ENCODE data around the gene GKAP1. TPM values are rescaled to one million over a fixed set of nuclear protein-coding genes. Genes with fewer than 3 reads are reported as not detected.
"Not testable (repeated sequence)": the region's sequence is repeated elsewhere in the genome, so short reads cannot be mapped to it uniquely, and the experiment has no call there.

GKAP1 gene
- total RNA-seq, 1 donor from 2014 or later: 33.4 TPM

GRCh38 chr9:83707518-83707767 is 110.1 kb downstream of the GKAP1 start:
- no peak for DNase-seq (ENCODE audit: low spot score)
- Mint-ChIP-seq H3K27me3 (ENCODE audit: insufficient read depth, low read depth) (no peaks in the 10 kb centered on the region), H3K4me1 (peaks cover 23% of the 10 kb centered on the region)

GRCh38 chr9:83706676-83707517 is 110.7 kb downstream of the GKAP1 start:
- Histone ChIP-seq H3K27ac (peak overlapping the region; percentile 99), H3K36me3 (no peaks in the 10 kb centered on the region), H3K4me2 (peak overlapping the region; percentile 98), H4K20me1 (ENCODE audit: low read depth) (peaks cover 36% of the 10 kb centered on the region), H3K79me2 (ENCODE audit: low read depth) (peaks cover 66% of the 10 kb centered on the region), H3K9ac (peak overlapping the region; percentile 90), H3K27me3 (no peaks in the 10 kb centered on the region), H3K4me3 (peak overlapping the region; percentile 77), H3K4me1 (peaks cover 15% of the 10 kb centered on the region), H3F3A (ENCODE audit: low read depth) (peaks cover 5% of the 10 kb centered on the region), H3K9me3 (ENCODE audit: low read depth) (no peaks in the 10 kb centered on the region), H2AFZ (replicated peaks) (peak overlapping the region; percentile 35)
- Mint-ChIP-seq H3K4me1 (peaks cover 27% of the 10 kb centered on the region), H3K36me3 (peaks cover 23% of the 10 kb centered on the region), H3K4me3 (peak overlapping the region; percentile 90), H3K9me3 (peaks cover 10% of the 10 kb centered on the region), H3K27ac (peak overlapping the region; percentile 81), H3K27me3 (ENCODE audit: insufficient read depth, low read depth) (no peaks in the 10 kb centered on the region)
- TF ChIP-seq CTCF (IDR thresholded peaks at IDR 0.05) (no peak), EZH2phosphoT487 (IDR thresholded peaks at IDR 0.05) (no peak), EZH2 (IDR thresholded peaks at IDR 0.05) (no peak)
- peak; percentile 90 for DNase-seq (ENCODE audit: low spot score)

More at GRCh38 chr9:83707518-83707767, 110.1 kb downstream of the GKAP1 start:
- Histone ChIP-seq H2AFZ (replicated peaks) (no peak overlapping the region), H3K4me2 (peak overlapping the region; percentile 98), H3K27ac (peak overlapping the region; percentile 99), H3K27me3 (no peaks in the 10 kb centered on the region), H3F3A (ENCODE audit: low read depth) (peaks cover 5% of the 10 kb centered on the region), H3K9ac (peak overlapping the region; percentile 90), H3K36me3 (no peaks in the 10 kb centered on the region), H4K20me1 (ENCODE audit: low read depth) (peaks cover 30% of the 10 kb centered on the region), H3K79me2 (ENCODE audit: low read depth) (peaks cover 61% of the 10 kb centered on the region), H3K4me1 (peaks cover 12% of the 10 kb centered on the region), H3K9me3 (ENCODE audit: low read depth) (no peaks in the 10 kb centered on the region), H3K4me3 (peak overlapping the region; percentile 77)
- Mint-ChIP-seq H3K4me3 (peak overlapping the region; percentile 90), H3K27ac (no peak overlapping the region), H3K36me3 (peaks cover 19% of the 10 kb centered on the region), H3K9me3 (peaks cover 10% of the 10 kb centered on the region)
- no peak for TF ChIP-seq EZH2 (IDR thresholded peaks at IDR 0.05)
- no peak for TF ChIP-seq CTCF (IDR thresholded peaks at IDR 0.05)
- no peak for TF ChIP-seq EZH2phosphoT487 (IDR thresholded peaks at IDR 0.05)

- H3F3A ChIP-seq (ENCODE audit: low read depth); H3K27me3 Mint-ChIP-seq (ENCODE audit: insufficient read depth, low read depth); H3K36me3 ChIP-seq; H3K27ac ChIP-seq; H3K9me3 ChIP-seq (ENCODE audit: low read depth); H3K27ac Mint-ChIP-seq; DNase-seq (ENCODE audit: low spot score); H3K27me3 ChIP-seq; H2AFZ ChIP-seq (replicated peaks); H3K9ac ChIP-seq: not testable (repeated sequence)
- H3K4me1 Mint-ChIP-seq: peaks cover 29% of the 10 kb centered on the region
- H3K79me2 ChIP-seq (ENCODE audit: low read depth): peaks cover 83% of the 10 kb centered on the region
- peak overlapping the region; percentile 98 for H3K4me2 ChIP-seq
- peak overlapping the region; percentile 90 for H3K4me3 Mint-ChIP-seq
- peaks cover 24% of the 10 kb centered on the region for H3K4me1 ChIP-seq
- peak overlapping the region; percentile 77 for H3K4me3 ChIP-seq
- H3K9me3 Mint-ChIP-seq: peaks cover 10% of the 10 kb centered on the region
- H4K20me1 ChIP-seq (ENCODE audit: low read depth): peaks cover 52% of the 10 kb centered on the region
- peaks cover 27% of the 10 kb centered on the region for H3K36me3 Mint-ChIP-seq
Measured at GRCh38 chr9:83705219-83705651, 112.3 kb downstream of the GKAP1 start.

GRCh38 chr9:83701769-83702168 is 115.8 kb downstream of the GKAP1 start:
- Histone ChIP-seq H3F3A (ENCODE audit: low read depth) (no peaks in the 10 kb centered on the region), H3K4me1 (peaks cover 19% of the 10 kb centered on the region), H3K79me2 (ENCODE audit: low read depth) (peaks cover 100% of the 10 kb centered on the region), H3K36me3 (no peaks in the 10 kb centered on the region), H3K27ac (no peak overlapping the region), H4K20me1 (ENCODE audit: low read depth) (peaks cover 77% of the 10 kb centered on the region), H3K9me3 (ENCODE audit: low read depth) (no peaks in the 10 kb centered on the region), H3K27me3 (no peaks in the 10 kb centered on the region), H3K4me2 (no peak overlapping the region), H2AFZ (replicated peaks) (no peak overlapping the region), H3K9ac (no peak overlapping the region), H3K4me3 (no peak overlapping the region)
- Mint-ChIP-seq H3K27ac (no peak overlapping the region), H3K4me3 (no peak overlapping the region), H3K9me3 (peaks cover 10% of the 10 kb centered on the region), H3K27me3 (ENCODE audit: insufficient read depth, low read depth) (no peaks in the 10 kb centered on the region), H3K4me1 (peaks cover 21% of the 10 kb centered on the region), H3K36me3 (peaks cover 31% of the 10 kb centered on the region)
- no peak for DNase-seq (ENCODE audit: low spot score)
- no peak for TF ChIP-seq EZH2 (IDR thresholded peaks at IDR 0.05)
- TF ChIP-seq EZH2phosphoT487 (IDR thresholded peaks at IDR 0.05): no peak
- no peak for TF ChIP-seq CTCF (IDR thresholded peaks at IDR 0.05)
